ENCODE data around the gene NECAB2. TPM values are rescaled to one million over a fixed set of nuclear protein-coding genes. Genes with fewer than 3 reads are reported as not detected.

NECAB2 gene
- total RNA-seq, 1 donor from 2014 or later, result 12.6 TPM

DNA sequence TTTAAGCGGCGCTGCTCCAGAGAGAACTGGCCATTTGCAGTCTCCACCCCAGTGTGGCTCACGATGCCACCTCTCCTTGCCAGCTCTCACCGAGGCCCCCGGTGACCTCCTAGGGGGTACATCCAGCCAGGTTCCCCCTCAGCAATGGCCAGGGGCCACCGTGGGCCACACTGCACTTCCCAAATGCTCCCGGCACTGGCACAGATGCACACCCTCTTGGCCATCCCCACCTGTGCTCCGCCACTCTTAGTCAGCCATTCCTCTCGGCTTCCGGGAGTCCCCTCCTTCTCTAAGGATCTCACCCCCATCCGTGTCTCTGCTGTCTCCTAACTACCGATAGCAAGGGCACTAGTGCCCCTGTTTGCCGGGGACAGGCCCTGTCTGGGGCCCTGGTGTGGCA is 43.4 kb upstream of the NECAB2 start:
- H3K79me2 ChIP-seq (ENCODE audit: low read depth), result no peaks in the 10 kb centered on the region
- H3K27ac Mint-ChIP-seq, result peak overlapping the region; percentile 37
- H3F3A ChIP-seq (ENCODE audit: low read depth), result peaks cover 12% of the 10 kb centered on the region
- no peak overlapping the region for H3K27ac ChIP-seq
- peaks cover 11% of the 10 kb centered on the region for H3K4me1 ChIP-seq
- no peaks in the 10 kb centered on the region for H3K9me3 Mint-ChIP-seq
- H3K4me3 Mint-ChIP-seq, result no peak overlapping the region
- peaks cover 22% of the 10 kb centered on the region for H3K4me1 Mint-ChIP-seq
- no peaks in the 10 kb centered on the region for H4K20me1 ChIP-seq (ENCODE audit: low read depth)
- peaks cover 5% of the 10 kb centered on the region for H3K27me3 Mint-ChIP-seq (ENCODE audit: insufficient read depth, low read depth)
- H2AFZ ChIP-seq (replicated peaks), result no peak overlapping the region
- no peak overlapping the region for H3K9ac ChIP-seq
- TF ChIP-seq EZH2 (IDR thresholded peaks at IDR 0.05) (no peak), EZH2phosphoT487 (IDR thresholded peaks at IDR 0.05) (no peak)
- TF ChIP-seq, protein P1, sequence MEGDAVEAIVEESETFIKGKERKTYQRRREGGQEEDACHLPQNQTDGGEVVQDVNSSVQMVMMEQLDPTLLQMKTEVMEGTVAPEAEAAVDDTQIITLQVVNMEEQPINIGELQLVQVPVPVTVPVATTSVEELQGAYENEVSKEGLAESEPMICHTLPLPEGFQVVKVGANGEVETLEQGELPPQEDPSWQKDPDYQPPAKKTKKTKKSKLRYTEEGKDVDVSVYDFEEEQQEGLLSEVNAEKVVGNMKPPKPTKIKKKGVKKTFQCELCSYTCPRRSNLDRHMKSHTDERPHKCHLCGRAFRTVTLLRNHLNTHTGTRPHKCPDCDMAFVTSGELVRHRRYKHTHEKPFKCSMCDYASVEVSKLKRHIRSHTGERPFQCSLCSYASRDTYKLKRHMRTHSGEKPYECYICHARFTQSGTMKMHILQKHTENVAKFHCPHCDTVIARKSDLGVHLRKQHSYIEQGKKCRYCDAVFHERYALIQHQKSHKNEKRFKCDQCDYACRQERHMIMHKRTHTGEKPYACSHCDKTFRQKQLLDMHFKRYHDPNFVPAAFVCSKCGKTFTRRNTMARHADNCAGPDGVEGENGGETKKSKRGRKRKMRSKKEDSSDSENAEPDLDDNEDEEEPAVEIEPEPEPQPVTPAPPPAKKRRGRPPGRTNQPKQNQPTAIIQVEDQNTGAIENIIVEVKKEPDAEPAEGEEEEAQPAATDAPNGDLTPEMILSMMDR (IDR thresholded peaks at IDR 0.05), result no peak
- H3K4me2 ChIP-seq, result no peak overlapping the region
- no peaks in the 10 kb centered on the region for H3K36me3 ChIP-seq
- no peaks in the 10 kb centered on the region for H3K9me3 ChIP-seq (ENCODE audit: low read depth)
- H3K36me3 Mint-ChIP-seq, result peaks cover 9% of the 10 kb centered on the region
- H3K4me3 ChIP-seq, result no peak overlapping the region
- no peaks in the 10 kb centered on the region for H3K27me3 ChIP-seq
- no peak for DNase-seq (ENCODE audit: low spot score)

DNA sequence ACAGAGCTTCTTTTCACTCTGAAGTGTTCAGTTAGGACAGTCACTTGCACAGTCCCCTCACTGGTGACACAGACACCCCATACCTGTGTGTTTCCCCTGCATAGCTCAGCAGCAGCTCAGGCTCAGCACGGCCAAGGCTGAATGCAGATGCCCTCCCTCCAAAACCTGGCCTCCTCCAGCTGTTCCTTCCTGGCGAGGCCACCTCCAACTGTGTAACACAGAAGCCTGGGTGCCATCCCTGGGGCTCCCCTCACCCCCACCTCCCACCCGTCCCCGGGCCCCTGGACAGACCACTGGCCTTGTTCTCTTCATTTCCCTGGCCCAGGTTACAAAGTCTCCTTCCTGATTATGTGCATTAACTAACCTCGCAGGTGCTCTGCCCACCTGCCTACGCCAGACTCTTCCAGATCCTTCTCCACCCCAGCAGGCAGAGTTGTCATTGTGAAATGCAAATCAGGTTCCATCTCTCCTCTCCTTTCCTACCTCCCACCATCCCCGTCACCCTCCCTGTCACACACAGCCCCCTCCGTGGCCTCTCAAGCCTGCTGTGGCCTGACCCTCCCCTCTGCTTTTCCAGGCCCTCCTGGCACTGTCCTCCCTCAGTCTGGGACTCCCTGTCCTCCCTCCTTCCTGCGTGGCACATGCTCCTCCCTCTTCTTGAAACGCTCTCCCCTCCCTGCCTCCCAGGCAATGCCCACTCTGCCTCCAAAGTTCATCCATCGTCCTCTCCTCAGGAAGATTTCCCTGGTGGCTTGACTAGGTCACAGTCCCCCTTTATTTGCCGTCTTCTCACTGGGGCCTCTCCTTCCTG is 42.7 kb upstream of the NECAB2 start:
- Mint-ChIP-seq H3K4me3 (no peak overlapping the region), H3K27me3 (ENCODE audit: insufficient read depth, low read depth) (peaks cover 5% of the 10 kb centered on the region), H3K27ac (peak overlapping the region; percentile 37), H3K4me1 (peaks cover 22% of the 10 kb centered on the region), H3K36me3 (peaks cover 6% of the 10 kb centered on the region), H3K9me3 (no peaks in the 10 kb centered on the region)
- H3K36me3 ChIP-seq, result no peaks in the 10 kb centered on the region
- no peak overlapping the region for H2AFZ ChIP-seq (replicated peaks)
- TF ChIP-seq, protein P1 (IDR thresholded peaks at IDR 0.05), result no peak
- DNase-seq (ENCODE audit: low spot score), result no peak
- no peaks in the 10 kb centered on the region for H3K79me2 ChIP-seq (ENCODE audit: low read depth)
- peaks cover 12% of the 10 kb centered on the region for H3F3A ChIP-seq (ENCODE audit: low read depth)
- H3K9me3 ChIP-seq (ENCODE audit: low read depth), result no peaks in the 10 kb centered on the region
- no peak overlapping the region for H3K4me2 ChIP-seq
- no peaks in the 10 kb centered on the region for H3K27me3 ChIP-seq
- no peak overlapping the region for H3K4me3 ChIP-seq
- no peak overlapping the region for H3K27ac ChIP-seq
- no peaks in the 10 kb centered on the region for H4K20me1 ChIP-seq (ENCODE audit: low read depth)
- H3K9ac ChIP-seq, result no peak overlapping the region
- H3K4me1 ChIP-seq, result peaks cover 11% of the 10 kb centered on the region

DNA sequence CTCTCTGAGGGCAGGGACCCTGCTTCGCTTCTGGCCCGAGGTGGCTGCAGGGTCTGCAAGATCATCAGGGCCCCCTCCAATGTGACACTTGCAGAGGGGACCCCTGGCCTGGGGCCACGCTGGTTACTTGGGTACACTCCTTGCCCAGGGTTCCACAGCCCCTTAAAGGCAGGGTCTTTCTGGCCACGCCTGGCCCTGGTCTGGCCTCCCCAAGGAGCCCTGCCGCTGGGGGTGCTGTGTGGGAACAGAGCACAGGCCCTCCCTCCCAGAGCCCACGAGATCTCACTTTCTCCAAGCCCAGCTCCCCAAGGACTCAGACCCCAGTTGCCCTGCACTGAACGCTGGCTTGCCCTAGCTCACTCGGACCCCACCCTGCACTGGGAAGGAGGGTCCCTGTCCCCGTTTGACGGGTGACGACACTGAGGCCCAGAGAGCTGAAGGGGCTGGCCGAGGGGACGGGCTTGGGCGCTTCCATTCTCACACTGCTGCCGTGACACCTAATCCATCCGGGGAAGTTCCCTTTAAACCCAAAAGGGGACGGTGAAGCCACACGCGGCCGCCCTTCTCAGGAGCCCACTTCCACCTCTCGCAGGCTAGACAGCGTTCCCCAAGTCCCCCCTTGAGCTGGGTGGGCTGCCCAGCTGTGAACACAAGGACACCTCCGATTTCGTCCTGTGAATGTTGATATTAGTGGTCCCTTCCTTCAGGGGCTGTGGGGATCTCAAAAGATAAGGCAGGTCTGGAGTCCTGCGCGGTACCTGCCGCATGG is 41.9 kb upstream of the NECAB2 start:
- Mint-ChIP-seq H3K27ac (no peak overlapping the region), H3K4me3 (peak overlapping the region; percentile 41), H3K27me3 (ENCODE audit: insufficient read depth, low read depth) (peaks cover 5% of the 10 kb centered on the region), H3K36me3 (peaks cover 1% of the 10 kb centered on the region), H3K4me1 (peaks cover 22% of the 10 kb centered on the region), H3K9me3 (no peaks in the 10 kb centered on the region)
- Histone ChIP-seq H2AFZ (replicated peaks) (no peak overlapping the region), H3K27me3 (no peaks in the 10 kb centered on the region), H3K9ac (no peak overlapping the region), H3F3A (ENCODE audit: low read depth) (peaks cover 12% of the 10 kb centered on the region), H3K4me1 (peaks cover 11% of the 10 kb centered on the region), H3K27ac (no peak overlapping the region), H4K20me1 (ENCODE audit: low read depth) (no peaks in the 10 kb centered on the region), H3K4me2 (no peak overlapping the region), H3K4me3 (peak overlapping the region; percentile 46), H3K36me3 (no peaks in the 10 kb centered on the region), H3K9me3 (ENCODE audit: low read depth) (no peaks in the 10 kb centered on the region), H3K79me2 (ENCODE audit: low read depth) (no peaks in the 10 kb centered on the region)
- no peak for DNase-seq (ENCODE audit: low spot score)
- TF ChIP-seq, protein P1 (IDR thresholded peaks at IDR 0.05), result no peak
- no peak for TF ChIP-seq EZH2phosphoT487 (IDR thresholded peaks at IDR 0.05)
- TF ChIP-seq EZH2 (IDR thresholded peaks at IDR 0.05), result no peak

Measured in neural progenitor cell (in vitro differentiated cells).